Measurements from ENCODE around the gene SH3TC1.

The SH3TC1 gene

GRCh38 chr4:8267077-8267476 lies 68.0 kb downstream of the SH3TC1 start:
- peak; percentile 66 for DNase-seq

- DNase-seq: no peak
Observed at GRCh38 chr4:8268211-8268610, 69.1 kb downstream of the SH3TC1 start.

GRCh38 chr4:8268901-8269534 lies 69.9 kb downstream of the SH3TC1 start:
- DNase-seq: no peak

- no peak for DNase-seq
Observed at GRCh38 chr4:8269535-8270417, 70.7 kb downstream of the SH3TC1 start, which contains the start of gene HTRA3. Gene HTRA3, plus strand, starts transcription at chr4:8269754. Its CDS starts 215 bp downstream, at chr4:8269969.

GRCh38 chr4:8270418-8270771 lies 71.3 kb downstream of the SH3TC1 start:
- DNase-seq: no peak

GRCh38 chr4:8270912-8271815 lies 72.1 kb downstream of the SH3TC1 start:
- DNase-seq: no peak

- DNase-seq: no peak
Observed at GRCh38 chr4:8271821-8272220, 72.7 kb downstream of the SH3TC1 start.

GRCh38 chr4:8272472-8273428 lies 73.7 kb downstream of the SH3TC1 start:
- no peak for DNase-seq

- DNase-seq: no peak
Observed at GRCh38 chr4:8273450-8273849, 74.4 kb downstream of the SH3TC1 start.

- no peak for DNase-seq
Observed at GRCh38 chr4:8274066-8274652, 75.1 kb downstream of the SH3TC1 start.

- no peak for DNase-seq
Observed at GRCh38 chr4:8274765-8275547, 75.9 kb downstream of the SH3TC1 start.

- DNase-seq: no peak
Observed at GRCh38 chr4:8275548-8275910, 76.4 kb downstream of the SH3TC1 start.

- no peak for DNase-seq
Observed at GRCh38 chr4:8276358-8277240, 77.5 kb downstream of the SH3TC1 start.

GRCh38 chr4:8277356-8278008 lies 78.4 kb downstream of the SH3TC1 start:
- no peak for DNase-seq

- DNase-seq: no peak
Observed at GRCh38 chr4:8278009-8278395, 78.9 kb downstream of the SH3TC1 start.

- no peak for DNase-seq
Observed at GRCh38 chr4:8278421-8279287, 79.6 kb downstream of the SH3TC1 start.

GRCh38 chr4:8279321-8280157 lies 80.4 kb downstream of the SH3TC1 start:
- DNase-seq: no peak
